IMR-90 (cell line): ENCODE data around the gene GRAMD2A. TPM values are rescaled to one million over a fixed set of nuclear protein-coding genes. Genes with fewer than 3 reads are reported as not detected.
A peak's percentile ranks its signal among the peaks of the same experiment; 100 is the strongest.

Experiments
- ATAC-seq: fragments of 200-7000 bp; cut with Tn5 transposase; 2 replicates; pipeline ENCODE4 v1.9.1; 2020; ENCODE audit warnings: low read depth, mild to moderate bottlenecking, moderate library complexity
- BruUV-seq: library from RNA; stranded (reverse); fragments of 400-500 nt; replicated peaks from 2 replicates; lab custom pipeline; 2021; lab: Mats Ljungman, UMichigan
- CTCF ChIA-PET: fragments of 300-600 bp; formaldehyde crosslinking; extraction: SDS; loops from one replicate; lab custom pipeline; 2021; ENCODE audit warnings: antibody characterized with exemption; lab: Yijun Ruan, JAX
- POLR2A ChIA-PET: fragments of 300-600 bp; sonication (Branson Sonifier 250); formaldehyde crosslinking; loops from one replicate; lab custom pipeline; 2022; ENCODE audit warnings: antibody characterized with exemption; ENCODE audit not compliant: unreplicated experiment; lab: Charles Lee
- DNase-seq: peaks from one replicate; pipeline ENCODE4 v3.0.0; 2013
- H2AFZ ChIP-seq: replicated peaks from 2 replicates; pipeline ENCODE3; 2013; ENCODE audit warnings: low read length, mild to moderate bottlenecking; ENCODE audit not compliant: poor library complexity
- H2AK5ac ChIP-seq: 2 replicates; pipeline ENCODE4 v1.6.1; 2013; ENCODE audit warnings: low read depth, low read length, inconsistent platforms
- H2AK9ac ChIP-seq: replicated peaks from 2 replicates; pipeline ENCODE3; 2013; ENCODE audit warnings: mild to moderate bottlenecking, low read depth, low read length, moderate library complexity; ENCODE audit not compliant: poor library complexity
- H2BK120ac ChIP-seq: 2 replicates; pipeline ENCODE4 v1.6.1; 2013; ENCODE audit warnings: low read depth, low read length, inconsistent platforms
- H2BK15ac ChIP-seq: 3 replicates; pipeline ENCODE4 v1.6.1; 2013; ENCODE audit warnings: low read depth, low read length, inconsistent platforms
- H2BK20ac ChIP-seq: 2 replicates; pipeline ENCODE4 v1.6.1; 2013; ENCODE audit warnings: low read depth, mild to moderate bottlenecking, inconsistent platforms, low read length, moderate library complexity
- H2BK5ac ChIP-seq: 2 replicates; pipeline ENCODE4 v1.6.1; 2013; ENCODE audit warnings: mild to moderate bottlenecking, low read depth, low read length, inconsistent platforms; ENCODE audit not compliant: poor library complexity, severe bottlenecking
- H3K14ac ChIP-seq: replicated peaks from 2 replicates; pipeline ENCODE4 v1.6.1; 2013; ENCODE audit warnings: low read depth, low read length, inconsistent platforms
- H3K18ac ChIP-seq: 2 replicates; pipeline ENCODE4 v1.6.1; 2013; ENCODE audit warnings: low read depth, low read length, control low read depth
- H3K23ac ChIP-seq: 2 replicates; pipeline ENCODE4 v1.6.1; 2013; ENCODE audit warnings: low read depth, low read length, inconsistent platforms
- H3K27ac ChIP-seq: 2 replicates; pipeline ENCODE4 v1.5.1; 2013; ENCODE audit warnings: mild to moderate bottlenecking, control low read depth, low read length; ENCODE audit not compliant: insufficient read depth
- H3K27me3 ChIP-seq: 2 replicates; pipeline ENCODE4 v1.6.1; 2013; ENCODE audit warnings: low read length; ENCODE audit not compliant: control insufficient read depth, insufficient read depth
- H3K36me3 ChIP-seq: 2 replicates; pipeline ENCODE4 v1.6.1; 2013; ENCODE audit warnings: low read length, mixed read lengths; ENCODE audit not compliant: control insufficient read depth, insufficient read depth
- H3K4ac ChIP-seq: 2 replicates; pipeline ENCODE4 v1.6.1; 2013; ENCODE audit warnings: low read depth, low read length, inconsistent platforms
- H3K4me1 ChIP-seq: 2 replicates; pipeline ENCODE4 v1.6.1; 2013; ENCODE audit warnings: low read length, mixed read lengths; ENCODE audit not compliant: control insufficient read depth, insufficient read depth
- H3K4me2 ChIP-seq: 2 replicates; pipeline ENCODE4 v1.6.1; 2013; ENCODE audit warnings: low read depth, mild to moderate bottlenecking, control low read depth, low read length, moderate library complexity
- H3K4me3 ChIP-seq: 2 replicates; pipeline ENCODE4 v1.5.1; 2013; ENCODE audit warnings: low read depth, mild to moderate bottlenecking, control low read depth, low read length, moderate library complexity; ENCODE audit not compliant: insufficient read depth
- H3K56ac ChIP-seq: 2 replicates; pipeline ENCODE4 v1.6.1; 2013; ENCODE audit warnings: low read length, inconsistent platforms; ENCODE audit not compliant: insufficient read depth; ENCODE audit errors: extremely low read depth
- H3K79me1 ChIP-seq, 2 experiments: 2 replicates each; pipeline ENCODE4 v1.6.1; 2013; ENCODE audit warnings: low read length in 2 of 2, inconsistent platforms in 1 of 2, low read depth in 1 of 2
- H3K9ac ChIP-seq: 2 replicates; pipeline ENCODE4 v1.6.1; 2013; ENCODE audit warnings: low read depth, low read length, control low read depth
- H3K9me1 ChIP-seq: 2 replicates; pipeline ENCODE4 v1.6.1; 2013; ENCODE audit warnings: low read length, inconsistent platforms; ENCODE audit not compliant: insufficient read depth
- H3K9me3 ChIP-seq: 2 replicates; pipeline ENCODE4 v1.6.1; 2013; ENCODE audit warnings: low read length; ENCODE audit not compliant: control insufficient read depth, insufficient read depth
- H4K20me1 ChIP-seq: 2 replicates; pipeline ENCODE4 v1.6.1; 2013; ENCODE audit warnings: low read length, inconsistent platforms; ENCODE audit not compliant: insufficient read depth
- H4K5ac ChIP-seq: 2 replicates; pipeline ENCODE4 v1.6.1; 2013; ENCODE audit warnings: mild to moderate bottlenecking, low read depth, low read length, control low read depth
- H4K8ac ChIP-seq, 2 experiments: 2 replicates each; pipeline ENCODE4 v1.6.1; 2013; ENCODE audit warnings: low read depth in 2 of 2, low read length in 2 of 2, control low read depth in 1 of 2, inconsistent platforms in 1 of 2
- H4K91ac ChIP-seq: 2 replicates; pipeline ENCODE4 v1.6.1; 2013; ENCODE audit warnings: low read depth, low read length, inconsistent platforms; ENCODE audit not compliant: insufficient read depth
- BHLHE40 ChIP-seq: fragments of 150-350 bp; IDR thresholded peaks from 2 replicates; pipeline ENCODE4 v1.6.1; 2016; ENCODE audit warnings: mild to moderate bottlenecking, low read depth, low read length
- CEBPB ChIP-seq: IDR thresholded peaks from 2 replicates; pipeline ENCODE4 v1.6.1; 2012; ENCODE audit warnings: low read depth, low read length, improper control_type of control experiment
- CHD1 ChIP-seq: IDR thresholded peaks from 2 replicates; pipeline ENCODE4 v1.6.1; 2012; ENCODE audit warnings: low read depth, low read length, improper control_type of control experiment
- CTCF ChIP-seq: conservative IDR thresholded peaks from 2 replicates; pipeline ENCODE4 v1.5.1; 2012; ENCODE audit warnings: mild to moderate bottlenecking, low read depth, low read length, improper control_type of control experiment
- ELK1 ChIP-seq: fragments of 150-350 bp; IDR thresholded peaks from 2 replicates; pipeline ENCODE4 v1.6.1; 2016; ENCODE audit warnings: low read depth, mild to moderate bottlenecking, low read length, moderate library complexity, borderline replicate concordance
- FOS ChIP-seq: fragments of 150-350 bp; IDR thresholded peaks from 2 replicates; pipeline ENCODE4 v1.6.1; 2016; ENCODE audit warnings: low read depth, low read length
- MAFK ChIP-seq: IDR thresholded peaks from 2 replicates; pipeline ENCODE4 v1.6.1; 2012; ENCODE audit warnings: low read depth, low read length, improper control_type of control experiment
- MAZ ChIP-seq: IDR thresholded peaks from 2 replicates; pipeline ENCODE4 v1.6.1; 2012; ENCODE audit warnings: low read depth, mild to moderate bottlenecking, low read length, improper control_type of control experiment, moderate library complexity, borderline replicate concordance
- NFE2L2 ChIP-seq: fragments of 150-350 bp; IDR thresholded peaks from 2 replicates; pipeline ENCODE4 v1.6.1; 2016; ENCODE audit warnings: low read depth, mild to moderate bottlenecking, low read length
- POLR2A ChIP-seq: IDR thresholded peaks from 2 replicates; pipeline ENCODE4 v1.6.1; 2012; ENCODE audit warnings: mild to moderate bottlenecking, low read depth, low read length
- RAD21 ChIP-seq: IDR thresholded peaks from 2 replicates; pipeline ENCODE4 v1.6.1; 2012; ENCODE audit warnings: low read length, improper control_type of control experiment
- RCOR1 ChIP-seq: IDR thresholded peaks from 2 replicates; pipeline ENCODE4 v1.6.1; 2012; ENCODE audit warnings: mild to moderate bottlenecking, low read length, improper control_type of control experiment; ENCODE audit not compliant: insufficient replicate concordance
- RFX5 ChIP-seq: IDR thresholded peaks from 2 replicates; pipeline ENCODE4 v1.8.0; 2012; ENCODE audit warnings: low read depth, mild to moderate bottlenecking, low read length, moderate library complexity
- SMC3 ChIP-seq: fragments of 150-350 bp; IDR thresholded peaks from 2 replicates; pipeline ENCODE4 v1.6.1; 2016; ENCODE audit warnings: low read depth, mild to moderate bottlenecking, antibody characterized with exemption, low read length, moderate library complexity
- USF2 ChIP-seq: fragments of 150-350 bp; IDR thresholded peaks from 2 replicates; pipeline ENCODE4 v1.6.1; 2017; ENCODE audit warnings: mild to moderate bottlenecking, antibody characterized with exemption, low read length, low read depth
- WGBS, 2 experiments: methylation state at CpG; one replicate each; pipeline versions ENCODE4 v1.1.5 to v1.1.7; 2013; ENCODE audit warnings: missing lambda C conversion rate in 2 of 2; ENCODE audit not compliant: insufficient read length in 1 of 2; ENCODE audit errors: extremely low coverage in 2 of 2; 5-methylcytosine and 5-hydroxymethylcytosine counted together
- dilution Hi-C: fragments of 300-500 bp; cut with HindIII; formaldehyde crosslinking; loops from one replicate; pipeline ENCODE4 v1.14.3; 2018; ENCODE audit warnings: low sequenced_read_pairs; ENCODE audit not compliant: unreplicated experiment
- in situ Hi-C: fragments of 300-500 bp; cut with MboI; formaldehyde crosslinking; loops from 3 replicates; pipeline ENCODE4 v1.14.3; 2019; ENCODE audit warnings: low sequenced_read_pairs, inconsistent platforms, mixed read lengths
- intact Hi-C: fragments of 100-400 bp; cut with micrococcal nuclease; formaldehyde crosslinking; loops from 2 replicates; pipeline ENCODE4 v1.10.0; 2022
- polyA plus RNA-seq, 3 experiments: library from polyadenylated mRNA; depleted of rRNA; stranded (reverse); fragments of >200 nt; gene quantifications; 2 replicates each; pipeline ENCODE4 v1.2.3, GENCODE V29; 2012; ENCODE audit warnings: low replicate concordance in 1 of 3
- total RNA-seq: library from RNA; depleted of rRNA; stranded (reverse); fragments of >200 nt; gene quantifications from 2 replicates; pipeline ENCODE4 v1.2.3, GENCODE V29; 2012

GRAMD2A gene
- total and polyA plus RNA-seq, 2 of the 4 experiments (the other 2 are of a cell fraction), result 0.14 to 0.18 TPM

GRCh38 chr15:72197041-72197459, 537 bp downstream of the GRAMD2A start:
- BruUV-seq, result no TSS peak
- no peaks in the 10 kb centered on the region for H3K9me1 ChIP-seq
- H3K4me1 ChIP-seq, result no peaks in the 10 kb centered on the region
- H3K27ac ChIP-seq, result no peak overlapping the region
- H2BK120ac ChIP-seq, result no peak overlapping the region
- peak overlapping the region; percentile 24; the same call in 1 of the 2 replicates for H3K23ac ChIP-seq
- H2BK15ac ChIP-seq, result no peak overlapping the region
- no peak overlapping the region for H2AK5ac ChIP-seq
- no peaks in the 10 kb centered on the region for H3K27me3 ChIP-seq
- peaks cover 48% of the 10 kb centered on the region for H4K20me1 ChIP-seq
- DNase-seq (no peak), ATAC-seq (peak; percentile 1; the same call in 1 of the 2 replicates)
- ChIA-PET CTCF (no interaction called here), POLR2A (no interaction called here)
- H3K14ac ChIP-seq, result no peak overlapping the region
- peak overlapping the region; percentile 25 for H3K4me3 ChIP-seq
- H4K5ac ChIP-seq, result no peak overlapping the region
- H2AK9ac ChIP-seq, result peak overlapping the region; percentile 59
- WGBS, 2 experiments, result 40% methylated on average over 21 of the region's 35 CpGs; no CpG with 5 or more reads in 1 of the 2 experiments
- H2BK5ac ChIP-seq, result no peak overlapping the region
- TF ChIP-seq SMC3 (no peak), BHLHE40 (no peak), FOS (no peak), USF2 (no peak), POLR2A (no peak), RFX5 (no peak), RCOR1 (no peak), CHD1 (no peak), RAD21 (no peak), MAZ (no peak), CTCF (no peak), ELK1 (no peak), MAFK (no peak), NFE2L2 (no peak), CEBPB (no peak)
- H4K91ac ChIP-seq, result no peak overlapping the region
- H3K36me3 ChIP-seq, result peaks cover 39% of the 10 kb centered on the region
- H3K4ac ChIP-seq, result no peak overlapping the region
- intact Hi-C loops (loop anchor here (5.0 kb wide), 1 partner anchor 75 kb away; the partner anchor contains the start of gene PARP6), dilution Hi-C loops (no loop called here), in situ Hi-C loops (no loop called here)
- H3K4me2 ChIP-seq, result peak overlapping the region; percentile 70
- H3K9me3 ChIP-seq, result no peaks in the 10 kb centered on the region
- H4K8ac ChIP-seq, result no peak overlapping the region
- H2AFZ ChIP-seq, result peak overlapping the region; percentile 83
- H3K18ac ChIP-seq, result no peak overlapping the region
- H3K9ac ChIP-seq, result no peak overlapping the region
- peaks cover 8 to 22% of the 10 kb centered on the region in 2 experiments; a peak in 3 of 4 replicates for H3K79me1 ChIP-seq
- no peak overlapping the region for H3K56ac ChIP-seq
- no peak overlapping the region for H2BK20ac ChIP-seq
